Nucleus accumbens (tissue), 56 donors: ENCODE data around the gene MED13.
A peak's percentile ranks its signal among the peaks of the same experiment; 100 is the strongest.
"Not testable (repeated sequence)": the region's sequence is repeated elsewhere in the genome, so short reads cannot be mapped to it uniquely, and the experiment has no call there.

Experiments used
- DNase-seq, 56 donors: peaks; one replicate each; lab custom pipeline; 2025; lab: John Stamatoyannopoulos, UW

The MED13 gene

DNA sequence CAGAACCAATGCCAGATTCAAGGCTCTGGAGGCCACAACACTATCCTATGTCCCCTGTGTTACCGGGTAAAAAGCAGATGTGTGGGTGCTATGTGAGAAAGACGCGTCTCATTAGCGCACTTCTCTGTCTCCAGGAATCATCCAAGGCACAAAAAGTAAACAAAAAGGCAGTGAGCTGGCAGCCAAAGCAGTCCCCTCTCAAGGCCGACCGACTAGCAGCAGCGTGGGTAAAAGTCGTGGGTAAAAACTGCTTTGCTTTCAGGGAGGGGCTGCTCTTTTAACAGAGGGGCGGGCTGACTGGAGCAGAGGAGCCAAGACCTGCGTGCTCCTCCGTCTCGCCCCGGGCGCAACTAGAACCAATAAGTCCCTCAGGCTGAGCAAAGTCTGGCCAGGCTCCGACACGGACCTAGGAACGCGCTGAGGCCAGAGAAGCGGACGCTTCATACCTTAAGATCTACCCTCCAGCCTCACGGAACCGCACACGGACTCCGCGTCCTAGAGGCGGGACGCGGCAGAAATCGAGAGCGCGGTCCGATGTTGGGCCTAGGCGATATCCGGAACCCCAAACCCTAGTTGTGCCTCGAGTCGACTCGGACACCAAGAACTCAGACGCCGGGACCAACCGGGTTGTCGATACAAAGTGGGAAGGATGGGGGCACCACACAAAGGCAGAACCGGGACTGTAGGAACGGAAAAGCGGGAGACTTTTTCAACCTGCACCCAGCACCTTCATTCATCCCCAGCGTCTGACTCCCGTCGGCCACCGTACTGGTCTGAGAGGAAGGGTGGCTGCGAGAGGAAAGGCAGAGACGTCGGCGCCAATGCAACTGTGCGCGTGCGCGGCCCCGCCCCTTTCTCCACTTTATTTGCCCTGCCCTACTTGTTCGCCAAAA, 137.6 kb downstream of the MED13 start, which contains the start of gene INTS2:
INTS2 (minus strand) TSS at position 775 of the 893 bp plus-strand sequence. CDS start 1,338 bp downstream, outside the sequence.
- peak; percentile 30 to 97 (median 90) for DNase-seq

DNA sequence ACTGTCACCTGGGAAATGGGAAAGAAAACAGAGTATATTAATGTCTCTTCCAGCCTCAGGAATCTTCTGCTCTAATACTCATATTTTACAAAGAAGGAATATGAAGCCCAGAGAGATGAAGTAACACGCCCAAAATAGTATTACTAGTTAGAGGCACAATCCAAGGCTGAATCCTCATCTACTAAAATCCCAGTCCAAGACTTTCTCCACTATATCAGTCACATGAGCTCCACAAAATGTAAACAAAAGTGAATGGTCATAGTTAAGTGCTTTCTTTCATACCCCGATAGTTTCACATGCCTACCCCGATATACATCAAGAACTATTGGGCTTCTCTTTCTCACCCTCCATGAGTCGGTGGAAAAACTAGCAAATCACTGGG, 138.3 kb downstream of the MED13 start:
- DNase-seq, result no peak

DNA sequence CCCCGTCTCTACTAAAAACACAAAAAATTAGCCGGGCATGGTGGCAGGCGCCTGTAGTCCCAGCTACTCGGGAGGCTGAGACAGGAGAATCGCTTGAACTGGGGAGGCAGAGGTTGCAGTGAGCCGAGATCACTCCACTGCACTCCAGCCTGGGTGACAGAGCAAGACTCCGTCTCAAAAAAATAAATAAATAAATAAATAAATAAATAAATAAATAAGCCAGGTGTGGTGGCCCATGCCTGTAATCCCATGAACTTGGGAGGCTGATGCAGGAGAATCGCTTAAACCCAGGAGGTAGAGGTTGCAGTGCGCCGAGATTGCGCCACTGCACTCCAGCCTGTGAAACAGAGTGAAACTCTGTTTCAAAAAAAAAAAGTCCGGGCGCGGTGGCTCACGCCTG, 149.9 kb downstream of the MED13 start:
- DNase-seq, result not testable (repeated sequence)

DNA sequence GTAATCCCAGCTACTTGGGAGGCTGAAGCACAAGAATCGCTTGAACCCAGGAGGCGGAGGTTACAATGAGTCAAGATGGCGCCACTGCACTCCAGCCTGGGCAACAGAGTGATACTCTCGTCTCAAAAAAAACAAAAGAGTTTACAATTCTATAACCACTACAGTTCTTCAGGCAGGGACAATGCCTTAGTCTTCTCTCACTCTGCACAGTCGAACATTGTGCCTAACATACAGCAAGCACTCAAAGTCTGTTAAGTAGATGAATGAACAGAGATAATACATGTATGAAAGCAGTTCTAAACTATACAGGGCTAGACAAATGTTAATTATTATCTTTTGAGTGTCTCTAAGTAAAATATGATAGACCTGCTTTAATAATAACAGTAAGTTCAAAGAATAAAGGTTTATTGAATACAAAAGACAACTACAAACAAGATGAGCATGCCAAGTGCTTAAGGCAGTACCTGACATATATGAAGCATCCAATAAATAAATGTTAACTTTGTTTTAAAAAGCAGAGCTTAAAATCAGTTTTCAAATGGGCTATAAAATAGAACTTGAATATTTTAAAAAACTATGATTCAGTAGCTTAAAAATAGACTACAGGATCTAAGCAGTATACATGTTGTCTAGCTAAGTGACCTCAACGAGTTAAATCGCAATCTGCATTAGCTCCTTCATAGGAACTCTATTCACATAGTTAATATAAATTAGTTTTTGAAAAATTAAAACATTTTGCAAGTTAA, 156.6 kb downstream of the MED13 start:
- no peak for DNase-seq

DNA sequence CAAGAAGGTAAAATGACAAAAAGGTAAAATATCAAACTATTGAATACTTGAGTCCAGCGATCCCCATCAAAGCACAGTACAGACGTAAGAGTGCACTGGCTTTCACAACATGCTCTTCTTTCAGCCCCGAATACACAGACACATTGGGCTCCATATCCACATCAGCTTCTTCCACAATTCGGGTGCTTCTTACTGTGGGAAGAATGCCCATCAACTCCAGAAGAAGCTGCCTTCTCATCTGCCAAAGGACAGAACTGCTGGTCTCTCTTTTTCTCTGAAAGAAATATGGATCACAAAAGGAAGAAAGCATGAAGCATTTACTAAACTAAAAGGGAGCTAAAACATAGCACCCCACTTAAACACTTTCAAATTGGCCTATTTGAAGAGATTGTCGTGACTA, 157.7 kb downstream of the MED13 start:
- DNase-seq, result no peak

DNA sequence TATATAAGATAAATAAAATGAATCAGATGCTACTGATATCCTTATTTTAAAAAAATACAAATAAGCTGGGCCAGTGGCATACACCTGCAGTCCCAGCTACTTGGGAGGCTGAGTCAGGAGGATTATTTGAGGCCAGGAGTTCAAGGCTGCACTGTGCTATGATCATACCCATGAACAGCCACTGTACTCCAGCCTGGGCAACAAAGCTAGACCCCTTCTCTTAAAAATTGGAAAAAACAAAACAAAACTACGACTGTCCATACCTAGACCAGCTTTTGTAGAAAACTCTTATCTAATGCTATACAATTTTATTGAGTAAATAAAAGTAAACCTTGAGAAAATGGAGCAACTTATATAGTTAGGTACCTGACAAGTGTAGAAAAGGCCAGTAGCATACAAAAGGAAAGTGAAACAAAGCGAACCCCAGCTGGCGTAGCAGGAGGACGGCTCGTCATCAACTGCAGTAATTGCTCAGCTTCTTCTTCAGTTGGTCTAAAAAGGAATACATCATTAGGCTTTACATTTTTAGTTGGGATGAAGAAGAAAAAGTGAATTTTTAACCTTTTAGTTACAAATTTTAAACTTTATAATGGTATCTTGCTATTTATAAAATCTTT, 160.9 kb downstream of the MED13 start:
- no peak for DNase-seq

DNA sequence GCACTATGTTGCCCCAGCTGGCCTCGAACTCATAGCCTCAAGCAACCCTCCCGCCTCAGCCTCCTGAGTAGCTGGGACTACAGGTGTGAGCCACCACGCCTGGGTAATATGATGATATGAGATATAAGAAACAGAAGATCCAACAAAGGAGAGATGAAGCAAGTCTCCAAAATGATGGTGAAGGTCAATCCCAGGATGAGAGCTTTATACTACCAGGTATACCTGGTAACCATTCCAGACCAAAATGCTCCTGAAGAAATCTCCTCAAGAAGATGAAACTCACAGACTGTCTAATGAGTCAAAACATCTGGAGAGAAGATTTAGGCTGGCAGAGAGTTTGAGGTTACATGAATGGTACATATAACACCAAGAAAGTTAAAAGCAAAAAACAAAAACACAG, 161.8 kb downstream of the MED13 start:
- no peak for DNase-seq

DNA sequence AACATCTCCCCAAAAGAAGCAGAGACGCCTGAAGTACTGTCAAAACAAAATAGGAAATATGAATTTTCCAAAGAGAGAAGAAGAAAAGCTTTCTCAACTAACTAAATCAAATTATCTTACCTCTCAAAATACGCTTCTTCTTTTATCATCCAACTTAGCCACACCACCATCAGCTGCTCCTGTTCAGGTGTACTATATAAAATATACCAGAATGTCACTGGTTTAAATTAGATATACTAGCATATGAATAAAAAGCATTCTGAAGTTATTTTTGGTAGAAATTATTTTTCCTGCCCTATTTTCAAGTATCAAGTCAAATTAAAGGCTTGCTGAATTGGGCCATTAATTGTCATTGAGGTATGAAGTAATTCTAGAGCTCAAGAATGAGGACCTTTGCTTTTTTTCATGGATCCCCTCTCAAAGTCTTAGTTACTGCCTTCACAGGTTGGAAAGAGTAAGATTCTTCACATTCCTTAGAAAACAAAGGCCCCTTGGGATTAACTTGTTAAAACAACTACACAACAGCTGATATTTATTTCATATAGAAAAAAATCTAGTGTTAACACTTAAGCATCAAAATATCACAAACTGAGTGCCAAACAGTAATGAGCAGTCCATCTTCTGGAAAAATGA, 167.4 kb downstream of the MED13 start:
- no peak for DNase-seq

DNA sequence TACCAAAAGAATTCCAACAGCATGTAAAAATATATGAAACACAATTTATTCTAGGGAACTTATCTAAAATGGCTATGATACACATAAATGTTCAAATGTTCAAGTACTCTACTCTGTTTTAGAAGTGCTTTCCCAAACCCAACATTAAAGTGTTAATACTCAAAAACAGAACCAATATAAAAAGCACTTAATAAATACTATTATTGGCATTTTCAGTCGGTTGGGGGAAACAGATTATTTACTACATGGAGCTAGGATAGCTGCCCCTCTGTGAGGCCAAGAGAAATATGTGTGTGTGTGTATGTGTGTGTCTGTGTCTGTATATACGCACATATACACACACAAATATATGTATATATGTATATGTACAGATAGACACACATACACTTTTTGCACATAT, 169.7 kb downstream of the MED13 start:
- no peak for DNase-seq

DNA sequence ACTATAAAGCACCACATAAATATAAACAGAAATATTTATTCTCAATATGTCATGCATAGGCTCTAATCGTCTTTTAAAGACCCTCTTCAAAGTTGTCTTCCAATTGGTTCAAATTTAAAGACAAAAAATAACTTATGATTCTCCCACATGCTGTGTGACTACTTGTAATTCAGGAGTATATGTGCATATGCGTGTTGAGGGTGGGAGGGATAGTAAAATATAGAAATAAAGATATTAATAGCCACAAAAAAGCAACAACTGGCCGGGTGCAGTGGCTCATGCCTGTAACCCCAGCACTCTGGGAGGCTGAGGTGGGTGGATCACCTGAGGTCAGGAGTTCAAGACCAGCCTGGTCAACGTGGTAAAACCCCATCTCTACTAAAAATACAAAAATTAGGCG, 170.8 kb downstream of the MED13 start:
- DNase-seq, result not testable (repeated sequence)
